ENCODE results near the gene TEN1.

DNA sequence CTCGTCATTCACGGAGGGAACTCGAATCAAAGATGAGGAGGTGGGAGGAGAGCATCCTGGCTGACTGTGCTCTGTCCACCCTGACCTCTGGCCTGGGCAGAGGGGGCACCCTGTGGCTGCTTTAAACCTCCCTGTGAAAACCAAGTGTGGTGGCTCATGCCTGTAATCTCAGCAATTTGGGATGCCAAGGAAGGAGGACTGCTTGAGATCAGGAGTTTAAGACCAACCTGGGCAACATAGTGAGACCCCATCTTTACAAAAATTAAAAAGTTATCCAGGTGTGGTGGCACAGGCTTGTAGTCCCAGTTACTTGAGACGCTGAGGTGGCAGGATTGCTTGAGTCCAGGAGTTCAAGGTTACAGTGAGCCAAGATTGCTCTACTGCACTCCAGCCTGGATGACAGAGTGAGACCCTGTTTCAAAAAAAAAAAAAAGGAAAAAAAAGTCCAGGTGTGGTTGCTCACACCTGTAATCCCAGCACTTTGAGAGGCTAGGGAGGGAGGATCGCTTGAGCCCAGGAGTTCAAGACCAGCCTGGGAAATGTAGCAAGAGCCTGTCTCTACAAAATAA is 15.8 kb downstream of the TEN1 start:
- TF ChIP-seq CTCF (IDR thresholded peaks at IDR 0.05; ENCODE audit: low read depth, low read length) = no peak
- no peak for TF ChIP-seq EZH2phosphoT487 (IDR thresholded peaks at IDR 0.05; ENCODE audit: low read depth)
